Bone marrow (tissue), 2 donors: ENCODE measurements around the gene SECTM1.

Source experiments
- DNase-seq, 2 donors: peaks; one replicate each; lab custom pipeline; 2025; lab: John Stamatoyannopoulos, UW

The SECTM1 gene

GRCh38 chr17:82280537-82280936 lies 53.0 kb downstream of the SECTM1 start:
- no peak for DNase-seq

DNA sequence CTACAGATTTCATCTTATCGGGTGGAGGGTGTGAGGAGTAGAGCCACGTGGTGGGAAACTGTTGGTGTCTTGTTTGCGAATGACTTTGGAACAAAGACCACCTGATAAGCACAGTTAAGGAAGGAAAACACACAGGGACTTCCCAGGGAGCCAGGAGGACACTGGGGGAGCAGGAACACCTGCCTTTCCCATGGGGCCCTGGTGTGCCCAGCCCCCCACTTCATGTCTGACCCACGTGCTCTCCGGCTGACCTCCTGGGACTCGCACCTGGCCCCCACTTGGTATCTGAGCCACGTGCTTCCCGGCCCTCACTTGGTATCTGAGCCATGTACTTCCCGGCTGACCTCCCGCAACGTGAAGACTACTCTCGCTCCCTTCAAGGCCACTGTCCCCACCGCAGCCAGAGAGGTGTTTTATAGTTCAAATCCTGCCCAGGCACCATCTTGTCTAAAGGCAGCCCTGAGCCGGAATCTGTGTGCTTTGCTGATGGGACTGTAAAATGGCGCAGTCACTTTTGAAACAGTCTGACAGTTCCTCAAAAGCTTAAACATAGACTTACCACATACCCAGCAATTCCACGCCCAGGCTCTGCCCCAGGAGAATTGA lies 54.7 kb downstream of the SECTM1 start:
- DNase-seq, result no peak

DNA sequence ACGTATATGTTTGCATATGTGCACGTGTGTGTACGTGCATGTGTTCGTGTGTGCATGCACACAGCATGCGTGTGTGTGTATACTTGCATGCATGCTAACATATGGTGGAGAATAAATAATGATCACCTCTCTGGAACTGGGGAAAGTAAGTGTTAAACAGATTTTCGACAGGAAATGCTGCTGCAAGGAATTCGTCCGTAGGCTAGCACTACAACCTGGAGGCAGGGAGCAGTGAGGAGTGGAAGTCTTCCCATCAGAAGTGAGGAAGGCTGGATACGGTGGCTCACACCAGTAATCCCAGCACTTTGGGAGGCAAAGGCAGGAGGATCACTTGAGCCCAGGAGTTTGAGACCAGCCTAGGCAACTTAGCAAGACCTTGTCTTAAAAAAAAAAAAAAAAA lies 55.3 kb downstream of the SECTM1 start:
- no peak for DNase-seq

GRCh38 chr17:82277851-82278250 lies 55.7 kb downstream of the SECTM1 start:
- DNase-seq, result no peak

- no peak for DNase-seq
Observed at GRCh38 chr17:82276938-82277337, 56.6 kb downstream of the SECTM1 start.

- DNase-seq, result no peak
Observed at GRCh38 chr17:82275326-82275725, 58.2 kb downstream of the SECTM1 start.

- DNase-seq, result no peak
Observed at GRCh38 chr17:82274134-82275020, 59.2 kb downstream of the SECTM1 start.

GRCh38 chr17:82273327-82274133 lies 60.0 kb downstream of the SECTM1 start, which contains the start of gene CSNK1D:
Gene CSNK1D, minus strand, starts transcription at chr17:82273700. Its CDS starts 319 bp downstream, at chr17:82273381.
- peak; percentile 59 to 99 for DNase-seq

GRCh38 chr17:82272495-82273326 lies 60.9 kb downstream of the SECTM1 start:
- no peak for DNase-seq

DNA sequence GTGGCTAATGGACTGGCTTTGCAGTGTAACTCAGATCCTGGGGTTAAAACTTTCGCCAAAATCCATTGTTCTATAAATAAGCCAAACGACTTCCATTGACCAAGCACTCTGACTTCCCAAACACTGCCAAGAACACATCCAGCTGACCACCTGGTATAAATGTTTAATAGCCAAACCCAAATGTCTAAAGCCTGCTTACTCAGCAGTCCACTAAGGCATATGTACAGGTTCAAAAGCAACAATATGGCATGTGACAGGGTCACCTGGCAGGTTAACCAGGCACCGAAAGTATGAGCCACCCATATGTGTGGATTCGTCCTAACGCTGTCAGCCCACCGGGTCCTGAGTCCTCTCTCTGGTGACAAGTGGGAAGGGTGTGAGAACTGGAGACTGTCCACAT lies 62.2 kb downstream of the SECTM1 start:
- DNase-seq, result no peak
